AG04449 (cell line): ENCODE data around the gene USP11.

Experiments
- CTCF ChIA-PET: fragments of 350-600 bp; formaldehyde crosslinking; extraction: SDS; loops from one replicate; lab custom pipeline; 2021; ENCODE audit warnings: antibody characterized with exemption; lab: Yijun Ruan, JAX
- POLR2A ChIA-PET: fragments of 400-600, 350-600 bp; formaldehyde crosslinking; extraction: SDS; loops from one replicate; lab custom pipeline; 2020; ENCODE audit warnings: antibody characterized with exemption, inconsistent platforms; lab: Yijun Ruan, JAX
- DNase-seq: peaks from one replicate; pipeline ENCODE4 v3.0.0-alpha.2; 2010; ENCODE audit warnings: low read depth, low spot score
- H3K4me3 ChIP-seq: 2 replicates; pipeline ENCODE4 v1.5.1; 2011; ENCODE audit warnings: low read depth, mild to moderate bottlenecking, control low read depth, low read length
- CTCF ChIP-seq: IDR thresholded peaks from one replicate; pipeline ENCODE4 v1.5.1; 2011; ENCODE audit warnings: mild to moderate bottlenecking, moderate library complexity, low read length, control low read depth, inconsistent platforms; ENCODE audit not compliant: insufficient read depth; ENCODE audit errors: missing control alignments

USP11 gene

DNA sequence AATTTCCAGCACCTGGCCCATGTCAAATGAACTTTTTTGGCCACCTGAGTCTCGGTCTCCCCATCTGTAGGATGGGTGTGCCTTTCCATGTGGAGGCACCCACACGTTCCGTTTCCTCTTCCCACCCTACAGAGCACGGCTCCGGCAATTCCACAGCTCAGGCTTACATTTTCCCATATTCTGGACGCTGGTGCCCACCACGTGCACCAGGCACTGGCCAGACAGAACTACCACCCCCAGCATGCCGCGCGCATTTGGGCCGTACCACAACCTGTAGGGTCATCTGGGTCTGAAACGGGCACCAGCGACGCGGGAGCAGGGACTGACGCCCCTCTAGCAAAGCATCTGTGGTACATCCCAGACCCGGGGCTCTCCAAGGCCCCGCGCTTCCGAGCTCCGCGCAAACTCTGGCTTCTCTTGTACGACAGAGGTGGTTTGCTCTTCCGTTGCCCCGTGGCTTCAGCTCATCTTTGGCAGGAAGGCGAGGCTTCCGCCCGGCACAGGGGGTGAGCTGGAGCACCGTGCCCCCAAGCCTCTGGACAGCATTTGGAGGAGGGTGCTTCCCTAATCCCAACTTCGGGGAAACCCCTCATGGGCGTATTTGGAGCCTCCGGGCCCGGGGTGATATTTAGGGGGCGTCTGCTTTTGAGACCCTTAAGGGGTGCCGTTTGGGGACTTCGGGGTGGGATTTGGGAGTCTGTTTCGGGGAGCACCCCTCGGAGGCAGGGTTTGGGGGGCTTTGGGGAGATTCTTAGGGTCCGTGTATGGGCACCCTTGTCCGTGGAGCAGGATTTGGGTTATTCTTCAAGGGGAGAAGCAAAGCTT is 42.2 kb upstream of the USP11 start:
- DNase-seq: peak; percentile 67
- TF ChIP-seq CTCF: no peak
- CTCF ChIA-PET: interaction anchor here (1.2 to 4.1 kb wide), 4 partner anchors 9 to 332 kb away, joined by 3 to 26 read pairs (median 15); no protein-coding TSS in a partner anchor
- POLR2A ChIA-PET: interaction anchor here (0.6 kb wide), 1 partner anchor 27 kb away, joined by 3 read pairs; the partner anchor contains the start of gene CDK16
- H3K4me3 ChIP-seq: peak overlapping the region; percentile 64

GRCh38 chrX:47191331-47191730 is 41.5 kb upstream of the USP11 start:
- ChIA-PET CTCF (interaction anchor here (0.6 to 4.1 kb wide), 8 partner anchors 9 to 331 kb away, joined by 3 to 26 read pairs (median 4); partner anchors contain the start of gene CDK16), POLR2A (no interaction called here)
- TF ChIP-seq CTCF: no peak
- DNase-seq: no peak
- H3K4me3 ChIP-seq: peak overlapping the region; percentile 64

DNA sequence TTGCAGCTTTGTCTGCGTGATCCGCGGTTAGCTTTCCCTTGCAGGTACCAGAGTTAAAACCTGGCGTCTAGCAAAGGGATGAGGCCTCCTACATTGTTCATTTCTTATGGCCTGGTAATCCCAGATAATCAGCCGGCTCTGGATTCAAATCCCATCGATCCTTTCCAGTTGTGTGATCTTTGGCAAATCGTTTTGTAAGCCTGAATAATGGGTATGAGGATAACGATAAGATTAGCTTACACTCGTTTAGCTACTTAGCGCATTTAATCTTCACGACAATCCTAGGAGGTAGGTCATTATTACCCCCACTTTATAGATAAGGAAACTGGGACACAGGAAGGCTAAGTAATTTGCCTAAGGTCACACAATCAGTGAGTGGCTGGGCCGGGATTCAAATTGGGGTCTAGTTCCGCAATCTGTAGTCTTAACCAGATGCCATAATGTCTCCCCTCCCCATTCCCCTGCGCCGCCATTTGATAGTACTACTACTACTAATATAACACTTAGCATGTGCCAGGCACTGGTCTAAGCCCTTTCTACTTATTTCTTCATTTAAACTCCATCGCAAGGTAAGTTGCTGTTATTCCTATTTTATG is 40.9 kb upstream of the USP11 start:
- ChIA-PET CTCF (interaction anchor here (0.6 to 4.1 kb wide), 9 partner anchors 8 to 330 kb away, joined by 3 to 26 read pairs (median 4); partner anchors contain the start of gene CDK16), POLR2A (no interaction called here)
- no peak for DNase-seq
- no peak for TF ChIP-seq CTCF
- H3K4me3 ChIP-seq: peak overlapping the region; percentile 64

DNA sequence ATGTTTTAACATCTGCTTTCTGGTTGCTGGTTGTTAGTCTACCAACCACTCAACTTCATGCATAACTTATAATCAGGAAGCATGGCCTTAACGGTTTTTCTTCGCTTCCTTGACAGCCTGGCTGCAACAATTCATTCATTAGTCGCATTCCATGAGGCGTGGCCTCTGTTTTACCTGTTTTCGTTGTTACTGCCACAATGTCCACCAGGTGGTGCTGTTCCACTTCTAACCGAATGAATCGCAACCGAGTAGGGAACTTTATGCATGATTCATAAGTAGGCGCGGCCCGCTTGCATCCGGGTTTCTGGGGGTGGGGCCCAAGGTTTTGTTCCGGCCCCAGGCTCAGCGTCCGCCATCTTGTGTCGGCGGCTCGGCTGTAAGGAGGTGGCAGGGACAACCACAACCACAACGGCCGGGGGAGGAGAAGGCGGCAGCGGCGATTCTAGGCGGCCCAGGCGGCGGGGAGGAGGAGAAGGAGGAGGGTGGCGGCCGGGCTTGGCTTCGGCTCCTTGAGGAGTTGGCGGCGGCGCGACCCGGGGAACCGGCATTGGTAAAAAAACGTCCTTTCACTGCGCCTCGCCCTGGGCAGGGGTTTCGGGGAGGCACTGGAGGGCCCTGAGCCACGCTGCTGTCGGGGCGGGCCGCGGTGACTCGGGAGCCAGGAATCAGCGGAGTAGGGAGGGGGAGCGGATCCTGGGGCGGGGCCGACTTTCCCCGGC is 39.2 kb upstream of the USP11 start, which contains the start of gene UBA1:
Gene UBA1, plus strand, starts transcription at position 355 of the 719 bp plus-strand sequence. CDS start 4,974 bp downstream, outside the sequence.
- POLR2A ChIA-PET: interaction anchor here (1.0 kb wide), 1 partner anchor 329 kb away, joined by 3 read pairs; no protein-coding TSS in a partner anchor
- CTCF ChIA-PET: interaction anchor here (1.1 to 4.1 kb wide), 4 partner anchors 191 to 330 kb away, joined by 6 to 26 read pairs (median 8); no protein-coding TSS in a partner anchor
- peak; percentile 43 for TF ChIP-seq CTCF
- DNase-seq: peak; percentile 65
- peak within 1 kb of the TSS; percentile 72 for H3K4me3 ChIP-seq

GRCh38 chrX:47194194-47194787 is 38.5 kb upstream of the USP11 start:
- no peak for TF ChIP-seq CTCF
- peak overlapping the region; percentile 72 for H3K4me3 ChIP-seq
- no peak for DNase-seq
- ChIA-PET CTCF (interaction anchor here (1.1 to 1.4 kb wide), 2 partner anchors 190 to 329 kb away, joined by 6 to 8 read pairs; no protein-coding TSS in a partner anchor), POLR2A (interaction anchor here (0.8 to 1.0 kb wide), 2 partner anchors 188 to 329 kb away, joined by 3 read pairs; no protein-coding TSS in a partner anchor)
